Nephron progenitor cell (in vitro differentiated cells): ENCODE data around the gene NRG4.

Experiments
- DNase-seq: peaks from one replicate; pipeline ENCODE4 v3.0.0; 2021
- H3K27ac Mint-ChIP-seq: 2 replicates; pipeline ENCODE4 v1.8.0; 2021; ENCODE audit warnings: mild to moderate bottlenecking, moderate library complexity, mixed read lengths
- H3K27me3 Mint-ChIP-seq: 2 replicates; pipeline ENCODE4 v1.8.0; 2021; ENCODE audit warnings: mild to moderate bottlenecking, low read depth, mixed read lengths; ENCODE audit not compliant: poor library complexity
- H3K36me3 Mint-ChIP-seq: 2 replicates; pipeline ENCODE4 v1.8.0; 2021; ENCODE audit warnings: low read depth, mixed read lengths
- H3K4me1 Mint-ChIP-seq: 2 replicates; pipeline ENCODE4 v1.8.0; 2021; ENCODE audit warnings: mixed read lengths
- H3K4me3 Mint-ChIP-seq: 2 replicates; pipeline ENCODE4 v1.8.0; 2021; ENCODE audit warnings: mild to moderate bottlenecking, moderate library complexity, mixed read lengths
- H3K9me3 Mint-ChIP-seq: 2 replicates; pipeline ENCODE4 v1.8.0; 2021; ENCODE audit warnings: mild to moderate bottlenecking, moderate library complexity, mixed read lengths
- TF ChIP-seq, protein P1 (sequence below): fragments of 200-600 bp; sonication (generic); IDR thresholded peaks from 2 replicates; pipeline ENCODE4 v1.5.0; 2021; ENCODE audit warnings: antibody characterized with exemption

The NRG4 gene

DNA sequence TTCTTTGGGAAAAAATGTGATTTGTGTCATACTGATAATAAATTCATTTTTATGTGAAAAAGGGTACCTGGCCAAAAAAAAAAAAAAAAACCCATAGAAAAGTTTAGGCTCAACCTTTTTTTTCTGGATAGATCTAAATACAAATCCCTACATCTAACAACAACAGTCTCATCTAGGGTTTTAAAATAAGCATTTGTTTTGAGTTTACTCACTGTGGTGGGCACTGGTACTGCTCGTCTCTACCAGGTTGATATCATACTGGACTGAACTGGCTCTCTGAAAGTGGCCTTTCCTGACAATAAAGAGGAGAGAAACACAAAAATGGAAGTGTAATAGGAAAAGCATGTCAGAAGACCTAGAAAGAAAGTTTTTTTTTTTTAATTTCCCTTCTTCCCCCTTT lies 56.5 kb downstream of the NRG4 start:
- no peaks in the 10 kb centered on the region for H3K4me1 Mint-ChIP-seq
- DNase-seq = no peak
- TF ChIP-seq, protein P1, sequence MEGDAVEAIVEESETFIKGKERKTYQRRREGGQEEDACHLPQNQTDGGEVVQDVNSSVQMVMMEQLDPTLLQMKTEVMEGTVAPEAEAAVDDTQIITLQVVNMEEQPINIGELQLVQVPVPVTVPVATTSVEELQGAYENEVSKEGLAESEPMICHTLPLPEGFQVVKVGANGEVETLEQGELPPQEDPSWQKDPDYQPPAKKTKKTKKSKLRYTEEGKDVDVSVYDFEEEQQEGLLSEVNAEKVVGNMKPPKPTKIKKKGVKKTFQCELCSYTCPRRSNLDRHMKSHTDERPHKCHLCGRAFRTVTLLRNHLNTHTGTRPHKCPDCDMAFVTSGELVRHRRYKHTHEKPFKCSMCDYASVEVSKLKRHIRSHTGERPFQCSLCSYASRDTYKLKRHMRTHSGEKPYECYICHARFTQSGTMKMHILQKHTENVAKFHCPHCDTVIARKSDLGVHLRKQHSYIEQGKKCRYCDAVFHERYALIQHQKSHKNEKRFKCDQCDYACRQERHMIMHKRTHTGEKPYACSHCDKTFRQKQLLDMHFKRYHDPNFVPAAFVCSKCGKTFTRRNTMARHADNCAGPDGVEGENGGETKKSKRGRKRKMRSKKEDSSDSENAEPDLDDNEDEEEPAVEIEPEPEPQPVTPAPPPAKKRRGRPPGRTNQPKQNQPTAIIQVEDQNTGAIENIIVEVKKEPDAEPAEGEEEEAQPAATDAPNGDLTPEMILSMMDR = no peak
- H3K9me3 Mint-ChIP-seq = no peaks in the 10 kb centered on the region
- H3K36me3 Mint-ChIP-seq = no peaks in the 10 kb centered on the region
- H3K27me3 Mint-ChIP-seq = peaks cover 15% of the 10 kb centered on the region
- H3K27ac Mint-ChIP-seq = no peak overlapping the region
- H3K4me3 Mint-ChIP-seq = no peak overlapping the region

GRCh38 chr15:75952525-75952924 lies 59.7 kb downstream of the NRG4 start:
- DNase-seq = no peak
- peaks cover 23% of the 10 kb centered on the region for H3K27me3 Mint-ChIP-seq
- no peak overlapping the region for H3K4me3 Mint-ChIP-seq
- H3K4me1 Mint-ChIP-seq = no peaks in the 10 kb centered on the region
- TF ChIP-seq, protein P1 = no peak
- no peak overlapping the region for H3K27ac Mint-ChIP-seq
- H3K36me3 Mint-ChIP-seq = no peaks in the 10 kb centered on the region
- H3K9me3 Mint-ChIP-seq = no peaks in the 10 kb centered on the region

- Mint-ChIP-seq H3K4me1 (peaks cover under 1% of the 10 kb centered on the region), H3K27me3 (peaks cover 21% of the 10 kb centered on the region), H3K27ac (no peak overlapping the region), H3K4me3 (no peak overlapping the region), H3K9me3 (peaks cover 7% of the 10 kb centered on the region), H3K36me3 (no peaks in the 10 kb centered on the region)
- TF ChIP-seq, protein P1 = no peak
- DNase-seq = no peak
Observed at GRCh38 chr15:75948761-75949296, 63.4 kb downstream of the NRG4 start.

DNA sequence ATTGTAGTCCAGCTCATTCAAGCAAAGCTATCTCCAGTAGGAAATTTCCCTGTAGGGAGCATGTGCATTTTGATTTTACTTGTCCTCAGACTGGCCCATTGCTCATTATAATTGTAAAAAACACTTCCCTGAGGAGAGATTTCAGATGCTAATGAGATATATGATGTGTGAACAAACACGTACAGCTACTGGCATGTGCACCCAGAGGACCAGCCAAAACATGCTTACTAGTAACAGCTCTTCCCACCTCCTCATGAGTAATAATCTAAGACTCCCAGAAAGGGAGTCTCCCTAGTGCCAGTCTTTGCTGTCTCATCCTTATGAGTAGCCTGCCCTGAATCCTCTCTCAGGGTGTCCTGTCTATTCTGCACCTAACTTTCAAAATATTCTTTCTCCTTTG lies 65.1 kb downstream of the NRG4 start:
- Mint-ChIP-seq H3K36me3 (no peaks in the 10 kb centered on the region), H3K4me3 (no peak overlapping the region), H3K4me1 (peaks cover 5% of the 10 kb centered on the region), H3K9me3 (peaks cover 7% of the 10 kb centered on the region), H3K27me3 (peaks cover 11% of the 10 kb centered on the region), H3K27ac (no peak overlapping the region)
- TF ChIP-seq, protein P1 = no peak
- no peak for DNase-seq

DNA sequence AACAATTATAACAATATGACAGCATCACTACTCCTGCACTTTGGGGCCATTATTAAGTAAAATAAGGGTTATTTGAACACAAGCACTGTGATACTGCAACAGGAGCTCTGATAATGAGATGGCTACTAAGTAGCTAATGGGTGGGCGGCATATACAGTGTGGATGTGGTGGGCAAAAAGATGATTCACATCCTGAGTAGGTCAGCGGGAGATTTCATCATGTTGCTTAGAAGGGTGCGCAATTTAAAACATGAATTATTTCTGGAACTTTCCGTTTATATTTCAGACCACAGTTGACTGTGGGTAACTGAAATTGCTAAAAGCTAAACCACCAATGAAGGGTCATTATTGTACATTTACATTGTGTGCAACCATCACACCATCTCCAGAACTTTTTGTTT lies 66.3 kb downstream of the NRG4 start:
- H3K4me3 Mint-ChIP-seq = no peak overlapping the region
- peaks cover 12% of the 10 kb centered on the region for H3K9me3 Mint-ChIP-seq
- TF ChIP-seq, protein P1 = no peak
- DNase-seq = no peak
- peaks cover 11% of the 10 kb centered on the region for H3K27me3 Mint-ChIP-seq
- H3K36me3 Mint-ChIP-seq = peaks cover 3% of the 10 kb centered on the region
- no peak overlapping the region for H3K27ac Mint-ChIP-seq
- H3K4me1 Mint-ChIP-seq = peaks cover 5% of the 10 kb centered on the region

DNA sequence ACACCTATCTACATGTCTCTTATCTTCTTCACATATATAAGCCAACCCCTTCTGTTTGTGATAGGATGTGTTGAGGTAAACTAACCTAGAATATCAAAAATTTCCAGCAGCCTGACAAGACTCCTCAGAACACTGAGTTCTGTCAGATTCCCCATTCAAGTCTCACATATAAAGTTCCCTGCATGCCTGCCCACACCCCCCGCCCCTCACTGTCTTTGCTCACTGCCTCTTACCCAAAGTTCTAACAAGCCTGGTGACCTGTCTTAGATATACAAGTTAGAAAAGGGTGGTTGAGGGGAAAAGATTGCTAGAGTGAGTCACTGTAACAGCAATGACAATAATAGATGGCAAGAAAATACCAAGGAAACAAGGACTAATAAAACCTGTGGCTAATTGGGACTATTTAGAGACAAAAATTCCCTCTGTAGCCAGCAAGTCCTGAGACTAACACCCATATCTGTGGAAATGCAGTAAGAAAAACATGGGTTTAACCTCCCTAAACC lies 68.5 kb downstream of the NRG4 start:
- Mint-ChIP-seq H3K4me3 (no peak overlapping the region), H3K27ac (no peak overlapping the region), H3K9me3 (peaks cover 32% of the 10 kb centered on the region), H3K36me3 (peaks cover 25% of the 10 kb centered on the region), H3K27me3 (peaks cover 5% of the 10 kb centered on the region), H3K4me1 (peaks cover 5% of the 10 kb centered on the region)
- DNase-seq = no peak
- TF ChIP-seq, protein P1 = no peak
